Parathyroid adenoma (tissue), 2 donors: Measurements from ENCODE around the gene HOXA9.

Source experiments
- H2AFZ ChIP-seq: fragments of 300-600 bp; sonication (generic); one replicate; pipeline ENCODE4 v1.7.0; 2017; ENCODE audit warnings: antibody characterized with exemption, mild to moderate bottlenecking
- H3K27ac ChIP-seq: fragments of 300-600 bp; sonication (generic); one replicate; pipeline ENCODE4 v1.7.0; 2017
- H3K27me3 ChIP-seq: fragments of 300-600 bp; sonication (generic); one replicate; pipeline ENCODE4 v1.7.0; 2017; ENCODE audit warnings: low read length; ENCODE audit not compliant: control insufficient read depth, insufficient read depth
- H3K36me3 ChIP-seq: fragments of 300-600 bp; sonication (generic); one replicate; pipeline ENCODE4 v1.7.0; 2017; ENCODE audit warnings: low read length; ENCODE audit not compliant: control insufficient read depth, insufficient read depth
- H3K4me1 ChIP-seq: fragments of 300-600 bp; sonication (generic); one replicate; pipeline ENCODE4 v1.7.0; 2017; ENCODE audit warnings: control low read depth
- H3K4me2 ChIP-seq: fragments of 300-600 bp; sonication (generic); one replicate; pipeline ENCODE4 v1.7.0; 2017; ENCODE audit warnings: low read length
- H3K4me3 ChIP-seq: fragments of 300-600 bp; sonication (generic); one replicate; pipeline ENCODE4 v1.7.0; 2017; ENCODE audit warnings: low read depth, low read length
- H3K79me2 ChIP-seq: fragments of 300-600 bp; sonication (generic); one replicate; pipeline ENCODE4 v1.7.0; 2017; ENCODE audit warnings: control low read depth
- H3K9ac ChIP-seq: fragments of 300-600 bp; sonication (generic); one replicate; pipeline ENCODE4 v1.7.0; 2017; ENCODE audit warnings: mild to moderate bottlenecking
- H3K9me3 ChIP-seq: fragments of 300-600 bp; sonication (generic); one replicate; pipeline ENCODE4 v1.7.0; 2017; ENCODE audit warnings: low read length; ENCODE audit not compliant: control insufficient read depth
- TF ChIP-seq, protein P1 (sequence below): fragments of 300-600 bp; sonication (generic); IDR thresholded peaks from one replicate; pipeline ENCODE4 v1.7.0; 2017; ENCODE audit warnings: antibody characterized with exemption, mild to moderate bottlenecking
- donor health status: primary hyperparathyroidism.

Gene HOXA9

DNA sequence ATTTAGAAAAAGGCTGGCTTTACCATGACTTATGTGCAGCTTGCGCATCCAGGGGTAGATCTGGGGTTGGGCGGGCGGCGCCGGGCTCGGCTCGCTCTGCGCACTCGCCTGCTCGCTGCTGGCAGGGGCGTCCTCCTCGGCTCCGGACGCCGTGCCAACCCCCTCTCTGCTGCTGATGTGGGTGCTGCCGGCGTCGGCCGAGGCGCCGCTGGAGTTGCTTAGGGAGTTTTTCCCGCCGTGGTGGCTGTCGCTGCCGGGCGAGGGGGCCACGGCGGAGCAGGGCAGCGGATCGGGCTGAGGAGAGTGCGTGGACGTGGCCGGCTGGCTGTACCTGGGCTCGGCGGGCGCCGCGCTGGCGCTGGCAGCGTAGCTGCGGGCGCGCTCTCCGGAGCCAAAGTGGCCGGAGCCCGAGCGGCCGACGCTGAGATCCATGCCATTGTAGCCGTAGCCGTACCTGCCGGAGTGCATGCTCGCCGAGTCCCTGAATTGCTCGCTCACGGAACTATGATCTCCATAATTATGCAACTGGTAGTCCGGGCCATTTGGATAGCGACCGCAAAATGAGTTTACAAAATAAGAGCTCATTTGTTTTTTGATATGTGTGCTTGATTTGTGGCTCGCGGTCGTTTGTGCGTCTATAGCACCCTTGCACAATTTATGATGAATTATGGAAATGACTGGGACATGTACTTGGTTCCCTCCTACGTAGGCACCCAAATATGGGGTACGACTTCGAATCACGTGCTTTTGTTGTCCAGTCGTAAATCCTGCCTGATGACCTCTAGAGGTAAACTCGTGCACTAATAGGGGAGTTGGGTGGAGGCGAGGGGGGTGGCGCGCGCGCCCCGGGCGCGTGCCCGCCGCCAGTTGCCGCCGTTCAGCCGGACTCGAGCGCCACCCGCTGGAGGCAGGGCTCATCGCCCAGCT is 22.1 kb downstream of the HOXA9 start, which contains the start of gene HOXA5:
Gene HOXA5 (minus strand): TSS at position 659 of the 927 bp plus-strand sequence. CDS start 74 bp downstream, at position 585.
- Histone ChIP-seq H3K9me3 (no peaks in the 10 kb centered on the region), H3K9ac (no peak within 1 kb of the TSS)

GRCh38 chr7:27142580-27143022 is 22.7 kb downstream of the HOXA9 start:
- no peaks in the 10 kb centered on the region for H3K9me3 ChIP-seq
- H3K36me3 ChIP-seq, result no peaks in the 10 kb centered on the region
- H3K27me3 ChIP-seq, result no peaks in the 10 kb centered on the region
- no peak overlapping the region for H3K27ac ChIP-seq
- H3K79me2 ChIP-seq, result no peaks in the 10 kb centered on the region
- TF ChIP-seq, protein P1, sequence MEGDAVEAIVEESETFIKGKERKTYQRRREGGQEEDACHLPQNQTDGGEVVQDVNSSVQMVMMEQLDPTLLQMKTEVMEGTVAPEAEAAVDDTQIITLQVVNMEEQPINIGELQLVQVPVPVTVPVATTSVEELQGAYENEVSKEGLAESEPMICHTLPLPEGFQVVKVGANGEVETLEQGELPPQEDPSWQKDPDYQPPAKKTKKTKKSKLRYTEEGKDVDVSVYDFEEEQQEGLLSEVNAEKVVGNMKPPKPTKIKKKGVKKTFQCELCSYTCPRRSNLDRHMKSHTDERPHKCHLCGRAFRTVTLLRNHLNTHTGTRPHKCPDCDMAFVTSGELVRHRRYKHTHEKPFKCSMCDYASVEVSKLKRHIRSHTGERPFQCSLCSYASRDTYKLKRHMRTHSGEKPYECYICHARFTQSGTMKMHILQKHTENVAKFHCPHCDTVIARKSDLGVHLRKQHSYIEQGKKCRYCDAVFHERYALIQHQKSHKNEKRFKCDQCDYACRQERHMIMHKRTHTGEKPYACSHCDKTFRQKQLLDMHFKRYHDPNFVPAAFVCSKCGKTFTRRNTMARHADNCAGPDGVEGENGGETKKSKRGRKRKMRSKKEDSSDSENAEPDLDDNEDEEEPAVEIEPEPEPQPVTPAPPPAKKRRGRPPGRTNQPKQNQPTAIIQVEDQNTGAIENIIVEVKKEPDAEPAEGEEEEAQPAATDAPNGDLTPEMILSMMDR, result no peak
- peak overlapping the region; percentile 80 for H3K4me3 ChIP-seq
- H3K9ac ChIP-seq, result no peak overlapping the region
- H3K4me1 ChIP-seq, result no peaks in the 10 kb centered on the region
- peak overlapping the region; percentile 91 for H3K4me2 ChIP-seq
- no peak overlapping the region for H2AFZ ChIP-seq

More for the DNA sequence above, 22.1 kb downstream of the HOXA9 start, which contains the start of gene HOXA5:
- Histone ChIP-seq H3K4me3 (peak within 1 kb of the TSS; percentile 80), H3K4me2 (peak within 1 kb of the TSS; percentile 91), H3K36me3 (no peaks in the 10 kb centered on the region), H3K4me1 (no peaks in the 10 kb centered on the region), H3K27me3 (no peaks in the 10 kb centered on the region), H3K79me2 (no peaks in the 10 kb centered on the region), H3K27ac (no peak within 1 kb of the TSS), H2AFZ (peak within 1 kb of the TSS; percentile 5)
- TF ChIP-seq, protein P1, result peak; percentile 21

GRCh38 chr7:27141923-27142579 is 23.3 kb downstream of the HOXA9 start:
- Histone ChIP-seq H3K79me2 (no peaks in the 10 kb centered on the region), H3K4me1 (no peaks in the 10 kb centered on the region), H3K9ac (no peak overlapping the region), H3K36me3 (no peaks in the 10 kb centered on the region), H3K4me2 (peak overlapping the region; percentile 91), H3K27me3 (no peaks in the 10 kb centered on the region), H3K4me3 (peak overlapping the region; percentile 80), H3K27ac (no peak overlapping the region), H2AFZ (no peak overlapping the region), H3K9me3 (no peaks in the 10 kb centered on the region)
- TF ChIP-seq, protein P1, result no peak

- no peak overlapping the region for H3K9ac ChIP-seq
- H3K27ac ChIP-seq, result no peak overlapping the region
These were observed 24.0 kb downstream of the HOXA9 start for GRCh38 chr7:27141137-27141922.

More at GRCh38 chr7:27141137-27141922, 24.0 kb downstream of the HOXA9 start:
- Histone ChIP-seq H3K4me3 (peak overlapping the region; percentile 80), H3K9me3 (no peaks in the 10 kb centered on the region), H3K4me2 (peak overlapping the region; percentile 91), H3K79me2 (no peaks in the 10 kb centered on the region), H2AFZ (no peak overlapping the region), H3K36me3 (no peaks in the 10 kb centered on the region), H3K4me1 (no peaks in the 10 kb centered on the region), H3K27me3 (no peaks in the 10 kb centered on the region)
- TF ChIP-seq, protein P1, result no peak
